GM21381 (cell line): Measurements from ENCODE around the gene XPNPEP2.
"Not testable (repeated sequence)": the region's sequence is repeated elsewhere in the genome, so short reads cannot be mapped to it uniquely, and the experiment has no call there.

Experiments used
- ATAC-seq: cut with Tn5 transposase; IDR thresholded peaks from one replicate; pipeline ENCODE4 v1.9.1; 2021; ENCODE audit warnings: mild to moderate bottlenecking, moderate library complexity; ENCODE audit not compliant: unreplicated experiment

Gene XPNPEP2

DNA sequence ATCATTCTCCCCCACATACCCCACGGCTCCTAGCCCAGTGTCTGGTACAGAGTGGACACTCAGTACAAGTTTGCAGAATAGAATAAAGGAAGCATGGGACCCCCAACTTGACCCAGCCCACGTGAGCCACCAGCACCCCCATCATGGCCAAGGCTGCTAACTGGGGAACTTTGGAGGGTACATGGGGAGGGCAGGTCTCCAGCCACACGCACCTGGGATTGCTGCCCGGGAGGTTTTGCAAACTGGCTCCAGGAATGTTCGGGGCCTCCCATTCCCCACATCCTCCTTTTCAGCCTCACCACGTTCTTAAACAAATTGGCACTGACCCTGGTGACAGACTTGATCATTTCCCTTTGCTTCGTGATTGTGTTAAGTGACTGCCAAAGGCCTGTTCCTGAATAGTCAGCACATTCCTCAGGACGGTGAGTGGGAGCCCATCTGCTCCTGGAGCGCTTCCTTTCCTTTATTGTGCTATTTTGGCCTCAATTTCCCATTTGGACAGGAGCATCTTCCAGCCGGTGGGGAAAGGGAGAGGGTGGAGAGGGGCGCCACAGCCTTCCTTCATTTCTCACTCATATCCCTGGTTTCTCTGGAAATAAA, 18.7 kb upstream of the XPNPEP2 start:
- ATAC-seq = no peak

DNA sequence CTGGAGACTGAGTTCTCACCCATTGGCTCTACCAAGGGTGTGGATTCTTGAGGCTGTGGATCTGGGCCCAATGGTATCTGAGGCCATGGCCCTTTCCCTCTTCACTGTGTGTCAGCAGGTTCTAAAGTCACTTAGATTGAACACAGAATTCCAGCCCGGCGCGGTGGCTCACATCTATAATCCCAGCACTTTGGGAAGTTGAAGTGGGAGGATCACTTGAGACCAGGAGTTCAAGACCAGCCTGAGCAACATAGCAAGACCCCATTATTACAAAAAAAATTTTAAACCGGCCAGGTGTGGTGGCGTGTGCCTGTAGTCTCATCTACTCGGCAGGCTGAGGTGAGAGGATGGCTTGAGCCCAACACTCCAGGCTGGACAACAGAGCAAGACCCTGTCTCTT, 18.0 kb upstream of the XPNPEP2 start:
- no peak for ATAC-seq

DNA sequence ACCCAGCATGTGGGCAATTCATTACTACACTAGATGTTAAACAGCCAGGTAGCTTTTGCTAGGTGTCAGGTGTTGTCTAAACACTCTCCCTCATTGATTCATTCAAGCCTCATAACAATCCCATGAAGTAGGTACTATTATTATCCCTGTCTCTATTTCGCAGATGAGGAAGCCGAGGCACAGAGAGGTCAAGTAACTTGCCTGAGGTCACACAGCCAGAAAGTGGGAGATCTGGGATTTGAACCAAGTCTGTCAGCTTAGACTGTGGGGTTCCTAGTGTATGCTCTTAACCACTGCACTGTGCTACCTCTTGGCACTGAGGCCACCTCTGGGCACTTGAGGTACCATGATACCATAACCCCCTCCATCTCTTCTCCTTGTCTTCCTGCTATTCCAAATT, 17.4 kb upstream of the XPNPEP2 start:
- ATAC-seq = no peak

DNA sequence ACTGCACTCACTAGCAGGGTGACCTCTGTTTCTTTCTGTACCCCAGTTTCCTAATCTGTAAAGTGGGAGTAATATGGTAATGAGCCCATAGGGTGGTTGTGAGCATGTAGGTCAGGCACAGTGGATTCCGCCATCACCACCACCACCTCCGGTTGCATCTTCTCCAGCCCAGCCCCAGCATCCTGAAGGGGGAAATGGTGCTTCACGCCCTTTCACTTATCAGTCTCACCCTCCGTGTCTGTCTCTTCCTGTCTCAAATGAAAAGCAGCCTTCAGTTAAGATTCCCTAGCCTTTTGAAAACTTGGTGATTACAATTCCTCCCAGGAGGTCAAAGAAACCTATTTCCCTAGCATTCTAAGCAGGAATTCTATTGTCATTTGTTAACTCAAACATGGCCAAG, 16.9 kb upstream of the XPNPEP2 start:
- ATAC-seq = no peak

DNA sequence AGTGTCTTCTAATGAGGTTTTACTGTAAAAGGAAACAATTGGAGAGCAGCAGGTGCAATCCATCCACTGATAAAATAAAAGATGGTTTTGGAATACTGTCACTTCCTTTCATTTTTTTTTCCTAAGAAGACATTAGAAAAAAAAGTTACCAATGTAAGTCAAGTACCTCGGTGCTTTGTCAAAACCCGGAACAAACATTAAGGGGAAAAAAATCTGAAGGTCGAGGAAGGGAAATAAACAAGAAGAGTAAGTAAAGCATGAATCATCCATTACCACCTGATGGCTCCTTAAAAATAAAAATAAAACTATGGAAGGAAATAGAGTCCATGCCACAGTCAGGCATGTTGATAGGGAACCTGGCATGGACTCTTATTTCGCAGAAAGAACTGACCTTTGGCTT, 15.3 kb upstream of the XPNPEP2 start:
- no peak for ATAC-seq

DNA sequence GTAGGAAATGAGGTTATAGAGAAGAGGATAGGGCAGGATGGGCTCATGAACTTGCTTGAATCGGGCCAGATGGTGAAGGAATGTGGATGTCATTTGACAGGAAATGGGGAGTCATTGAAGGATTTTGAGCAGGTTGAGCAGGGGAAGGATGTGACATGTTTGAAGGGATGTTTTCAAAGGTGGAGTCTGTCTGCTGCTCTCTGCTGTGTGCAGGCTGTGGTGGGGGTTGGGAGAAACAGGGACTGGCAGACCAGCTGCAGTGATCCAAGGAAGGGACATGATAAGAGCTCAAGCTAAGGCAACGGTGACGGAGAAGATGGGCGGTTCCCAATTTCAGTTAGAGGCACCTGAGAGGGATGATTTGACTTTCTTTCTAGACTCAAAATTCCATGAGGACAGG, 14.0 kb upstream of the XPNPEP2 start:
- no peak for ATAC-seq

DNA sequence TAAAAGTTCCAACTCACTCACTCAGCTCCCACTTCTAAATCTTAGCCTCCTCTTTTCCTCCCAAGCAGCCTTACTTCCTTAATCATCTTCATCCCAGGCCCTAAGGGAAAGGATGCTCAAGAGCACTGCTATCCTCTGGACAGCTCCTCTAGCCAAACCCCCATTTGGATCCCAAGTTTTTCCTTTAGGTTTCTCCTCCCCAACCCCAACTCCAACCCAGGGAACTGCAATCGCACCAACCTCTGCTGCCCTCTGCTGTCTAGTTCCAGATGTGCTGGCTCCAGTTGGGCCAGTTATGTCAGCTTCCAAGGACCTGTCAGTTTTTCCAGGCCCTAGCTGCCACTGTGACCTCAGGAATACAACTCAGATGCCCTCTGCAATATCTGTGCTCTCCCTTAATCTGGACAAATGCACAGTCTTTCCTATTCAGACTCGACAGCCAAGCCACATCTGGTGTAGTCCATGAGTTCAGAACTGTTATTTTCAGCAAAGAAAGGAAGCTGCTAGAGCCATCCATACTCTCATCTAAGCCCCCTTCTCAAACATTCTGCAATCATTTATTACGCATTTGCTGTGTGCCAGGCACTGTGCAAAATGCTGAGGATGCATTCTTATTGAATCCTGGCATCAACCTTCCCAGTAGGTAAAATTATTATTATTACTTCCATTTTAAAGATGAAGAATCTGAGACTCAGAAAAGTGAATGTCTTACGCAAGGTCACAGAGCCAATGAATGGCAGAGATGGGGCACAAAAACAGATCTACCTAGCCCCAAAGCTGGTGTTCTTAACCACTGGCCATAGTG, 12.3 kb upstream of the XPNPEP2 start:
- ATAC-seq = no peak

DNA sequence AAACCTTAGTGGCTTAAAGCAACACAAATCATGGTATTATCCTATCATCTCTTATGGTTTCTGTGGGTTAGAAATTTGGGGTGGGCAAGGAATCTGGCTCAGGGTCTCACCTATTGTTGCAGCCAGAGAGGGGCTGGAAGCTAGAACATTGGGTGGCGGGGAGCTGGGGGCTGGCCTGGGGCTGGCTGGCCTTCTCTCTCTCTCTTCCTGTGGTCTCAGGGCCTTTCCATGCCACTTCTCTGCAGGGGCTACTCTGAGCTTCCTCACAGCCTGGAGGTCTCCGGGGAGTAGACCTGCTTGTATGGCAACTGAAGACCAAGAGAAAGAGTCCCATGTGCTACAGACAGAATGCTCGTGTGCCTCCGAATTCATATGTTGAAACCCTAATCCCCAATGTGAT, 10.7 kb upstream of the XPNPEP2 start:
- ATAC-seq = no peak

DNA sequence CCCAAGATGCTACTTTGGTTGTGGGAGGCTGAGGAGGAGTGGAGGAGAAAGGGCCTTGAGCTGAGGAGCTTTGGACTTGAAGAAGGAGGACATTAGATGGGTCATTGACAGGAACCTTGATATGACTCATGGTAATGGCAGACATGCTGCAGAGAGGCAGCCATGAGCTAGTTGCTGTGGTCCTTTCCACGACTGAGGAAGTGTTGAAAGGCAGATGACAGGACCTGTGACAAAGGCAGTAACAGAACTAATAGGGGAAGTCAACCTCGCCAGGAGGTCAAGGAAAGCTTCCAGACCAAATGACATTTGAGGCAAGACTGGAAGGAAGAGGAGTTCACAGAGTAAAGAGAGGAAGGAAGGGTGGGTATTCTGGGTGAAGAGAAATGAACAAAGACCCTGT, 7.6 kb upstream of the XPNPEP2 start:
- no peak for ATAC-seq

DNA sequence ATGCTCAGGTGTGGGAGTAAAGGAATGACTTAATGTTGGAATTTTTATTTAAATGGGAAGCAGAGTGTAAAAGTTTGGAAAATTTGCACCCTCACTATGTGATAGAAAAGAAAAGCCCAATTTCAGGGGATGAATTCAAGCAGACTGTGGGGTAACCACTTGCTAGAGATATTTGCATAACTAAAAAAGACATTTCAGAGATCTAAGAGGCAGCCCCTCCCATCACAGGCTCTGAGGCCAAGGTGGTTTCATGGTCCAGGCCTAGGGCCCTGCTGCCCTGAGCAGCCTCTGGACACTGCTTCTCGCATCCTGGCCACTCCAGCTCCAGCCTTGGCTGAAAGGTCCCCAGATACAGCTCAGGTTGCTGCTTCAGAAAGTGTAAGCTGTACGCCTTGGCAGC, 5.9 kb upstream of the XPNPEP2 start:
- no peak for ATAC-seq

DNA sequence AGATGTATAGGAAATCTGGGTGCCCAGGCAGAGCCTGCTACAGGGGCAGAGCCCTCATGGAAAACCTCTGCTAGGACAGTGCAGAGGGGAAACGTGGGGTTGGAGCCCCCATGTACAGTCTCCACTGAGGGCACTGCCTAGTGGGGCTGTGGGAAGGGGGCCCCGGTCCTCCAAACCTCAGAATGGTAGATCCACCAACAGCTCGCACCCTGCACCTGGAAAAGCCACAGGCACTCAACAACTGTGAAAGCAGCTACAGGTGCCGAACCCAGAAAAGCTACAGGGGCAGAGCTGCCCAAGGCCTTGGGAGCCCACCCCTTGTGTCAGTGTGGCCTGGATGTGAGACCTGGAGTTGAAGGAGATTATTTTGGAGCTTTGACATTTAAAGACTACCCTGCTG, 5.4 kb upstream of the XPNPEP2 start:
- no peak for ATAC-seq

DNA sequence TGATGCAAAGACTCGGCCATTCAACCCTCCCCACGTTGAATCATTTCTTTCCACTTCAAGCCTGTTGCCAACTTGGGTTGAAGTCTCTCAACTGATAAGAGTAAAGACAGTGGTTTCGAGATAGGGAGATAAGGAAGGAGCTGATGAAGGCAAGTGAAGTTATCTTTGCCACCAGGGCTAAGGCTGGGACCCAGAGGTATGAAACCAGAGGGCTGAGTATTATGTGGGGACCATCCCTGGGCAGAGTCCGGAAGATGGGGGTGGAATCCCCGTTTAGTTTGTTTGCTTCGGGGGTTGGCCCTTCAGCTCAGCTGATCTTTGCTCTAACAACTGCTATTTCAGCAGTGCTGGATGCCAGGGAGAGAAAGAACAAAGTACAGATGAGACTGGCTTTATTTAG, 2.3 kb upstream of the XPNPEP2 start:
- no peak for ATAC-seq

DNA sequence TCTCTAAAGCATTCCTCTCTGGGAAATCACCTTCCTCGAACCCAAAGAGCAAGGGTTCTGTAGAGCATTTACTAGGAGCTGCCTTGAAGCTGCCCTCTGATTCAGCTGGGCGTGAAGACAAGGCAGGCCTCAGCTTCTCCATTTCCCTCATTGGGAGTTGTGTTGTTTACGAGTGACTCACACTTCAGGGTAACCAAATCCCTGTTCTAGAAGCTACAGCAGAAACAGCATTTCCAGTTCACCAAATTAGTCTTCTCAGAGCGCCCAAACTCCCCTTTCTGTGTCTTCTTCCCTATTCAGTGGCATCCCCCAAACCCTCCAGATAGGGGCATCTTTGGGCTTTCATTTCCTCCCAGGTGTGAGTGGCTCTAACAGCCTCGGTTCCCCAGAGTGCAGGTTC, 863 bp upstream of the XPNPEP2 start:
- no peak for ATAC-seq

DNA sequence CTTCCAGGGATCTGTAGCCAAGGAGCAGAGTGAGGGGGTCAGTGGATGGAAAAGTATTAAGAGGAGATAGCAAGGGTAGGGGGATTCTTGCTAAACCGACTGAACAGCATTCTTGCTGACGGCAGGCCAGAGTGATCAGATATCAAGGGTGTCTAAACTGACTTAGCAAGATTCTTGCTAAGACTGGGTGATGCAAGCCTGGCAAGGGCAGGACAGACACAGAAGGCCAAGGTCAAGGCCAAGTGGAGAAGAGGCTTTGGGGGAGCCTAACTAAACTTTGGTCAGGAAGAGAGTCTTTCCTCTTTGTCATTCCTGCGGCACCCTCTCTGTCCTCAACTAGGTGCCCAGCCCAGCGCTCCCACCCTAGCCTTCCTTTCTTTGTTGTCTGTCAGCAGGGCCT, 799 bp downstream of the XPNPEP2 start:
- no peak for ATAC-seq

DNA sequence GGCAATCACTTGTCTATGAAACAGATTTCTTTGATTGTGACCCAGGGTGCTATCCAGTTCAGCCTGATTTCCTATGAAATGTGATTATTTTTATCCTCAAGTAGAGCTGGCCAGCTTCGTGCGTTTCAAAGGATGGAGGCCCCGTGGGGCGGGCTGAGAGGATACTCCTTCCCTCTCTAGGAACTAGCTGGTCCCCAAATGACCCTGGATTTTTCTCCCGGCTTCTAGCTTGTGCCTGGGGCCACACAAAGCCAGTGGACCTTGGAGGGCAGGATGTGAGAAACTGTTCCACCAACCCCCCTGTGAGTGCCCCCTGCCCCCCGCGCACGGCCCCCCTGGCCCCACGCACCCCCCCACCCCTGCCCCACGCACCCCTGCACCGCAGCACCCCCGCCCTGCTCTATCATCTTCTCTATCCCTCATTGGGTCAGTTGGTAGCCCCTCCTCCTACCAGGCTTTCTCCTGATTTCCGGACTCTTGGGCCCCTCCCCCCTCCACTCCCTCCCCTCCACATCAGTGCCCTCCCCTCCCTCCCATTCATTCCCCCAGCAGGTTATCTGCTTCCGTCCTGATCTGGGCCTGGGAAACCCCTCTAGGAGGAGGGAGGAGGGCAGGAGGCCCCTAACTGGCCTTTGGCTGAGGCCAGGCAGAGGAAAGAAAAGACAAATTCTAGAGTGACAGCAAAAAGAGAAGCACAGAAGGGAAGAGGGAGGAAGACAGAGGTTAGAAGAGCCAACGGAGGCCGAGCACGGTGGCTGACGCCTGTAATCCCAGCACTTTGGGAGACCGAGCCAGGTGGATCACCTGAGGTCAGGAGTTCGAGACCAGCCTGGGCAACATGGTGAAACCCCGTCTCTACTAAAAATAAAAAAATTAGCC, 3.3 kb downstream of the XPNPEP2 start:
- ATAC-seq = no peak

DNA sequence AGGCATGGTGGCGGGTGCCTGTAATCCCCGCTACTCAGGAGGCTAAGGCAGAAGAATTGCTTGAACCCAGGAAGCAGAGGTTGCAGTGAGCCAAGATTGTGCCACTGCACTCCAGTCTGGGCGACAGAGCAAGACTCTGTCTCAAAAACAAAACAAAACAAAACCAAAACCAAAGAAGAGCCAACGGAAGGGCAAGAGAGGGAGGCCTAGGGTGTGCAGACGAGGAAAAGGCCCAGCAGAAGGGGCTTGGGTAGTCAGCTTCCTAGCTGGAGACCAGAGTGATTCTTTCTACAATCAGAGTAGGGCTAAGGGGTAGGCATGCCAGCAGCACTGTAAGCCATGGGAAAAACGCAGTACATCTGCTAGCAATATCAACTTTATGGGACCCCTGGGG, 4.0 kb downstream of the XPNPEP2 start:
- not testable (repeated sequence) for ATAC-seq

DNA sequence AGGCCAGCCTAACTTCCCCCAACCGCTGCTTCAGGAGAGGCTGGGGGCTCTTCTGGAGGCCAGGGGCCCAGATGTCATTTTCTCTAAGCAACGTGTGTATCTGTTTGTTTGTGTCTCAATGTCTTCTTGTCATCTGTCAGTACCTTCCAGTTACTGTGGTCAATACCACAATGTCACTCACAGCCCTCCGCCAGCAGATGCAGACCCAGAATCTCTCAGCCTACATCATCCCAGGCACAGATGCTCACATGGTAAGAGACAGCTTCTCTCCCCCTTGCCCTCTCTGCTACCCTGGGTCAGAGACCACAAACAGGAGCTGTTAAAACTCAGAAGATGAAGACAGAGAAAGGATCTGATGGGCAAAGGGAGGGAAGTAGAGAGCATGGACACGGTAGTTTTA, 5.0 kb downstream of the XPNPEP2 start:
- no peak for ATAC-seq

DNA sequence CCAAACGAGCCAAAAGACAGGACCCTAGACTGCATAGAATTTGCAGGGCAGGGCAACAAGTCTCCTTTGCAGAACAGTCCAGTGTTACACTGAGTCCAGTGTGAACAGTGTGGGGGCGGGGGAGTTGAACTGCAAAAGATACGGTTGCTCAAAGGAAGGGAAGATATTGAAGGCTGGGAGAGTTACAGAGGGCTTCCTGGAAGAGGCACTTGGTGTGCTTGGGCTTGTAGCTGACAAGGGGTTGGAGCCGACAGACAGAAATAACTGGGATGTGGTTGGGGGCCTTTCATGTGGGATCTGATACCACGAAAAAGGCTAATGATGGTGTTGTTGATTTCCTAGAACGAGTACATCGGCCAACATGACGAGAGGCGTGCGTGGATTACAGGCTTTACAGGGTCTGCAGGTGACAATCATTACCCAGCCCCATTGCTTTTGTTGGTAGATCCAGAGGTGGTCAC, 6.1 kb downstream of the XPNPEP2 start:
- ATAC-seq = no peak

DNA sequence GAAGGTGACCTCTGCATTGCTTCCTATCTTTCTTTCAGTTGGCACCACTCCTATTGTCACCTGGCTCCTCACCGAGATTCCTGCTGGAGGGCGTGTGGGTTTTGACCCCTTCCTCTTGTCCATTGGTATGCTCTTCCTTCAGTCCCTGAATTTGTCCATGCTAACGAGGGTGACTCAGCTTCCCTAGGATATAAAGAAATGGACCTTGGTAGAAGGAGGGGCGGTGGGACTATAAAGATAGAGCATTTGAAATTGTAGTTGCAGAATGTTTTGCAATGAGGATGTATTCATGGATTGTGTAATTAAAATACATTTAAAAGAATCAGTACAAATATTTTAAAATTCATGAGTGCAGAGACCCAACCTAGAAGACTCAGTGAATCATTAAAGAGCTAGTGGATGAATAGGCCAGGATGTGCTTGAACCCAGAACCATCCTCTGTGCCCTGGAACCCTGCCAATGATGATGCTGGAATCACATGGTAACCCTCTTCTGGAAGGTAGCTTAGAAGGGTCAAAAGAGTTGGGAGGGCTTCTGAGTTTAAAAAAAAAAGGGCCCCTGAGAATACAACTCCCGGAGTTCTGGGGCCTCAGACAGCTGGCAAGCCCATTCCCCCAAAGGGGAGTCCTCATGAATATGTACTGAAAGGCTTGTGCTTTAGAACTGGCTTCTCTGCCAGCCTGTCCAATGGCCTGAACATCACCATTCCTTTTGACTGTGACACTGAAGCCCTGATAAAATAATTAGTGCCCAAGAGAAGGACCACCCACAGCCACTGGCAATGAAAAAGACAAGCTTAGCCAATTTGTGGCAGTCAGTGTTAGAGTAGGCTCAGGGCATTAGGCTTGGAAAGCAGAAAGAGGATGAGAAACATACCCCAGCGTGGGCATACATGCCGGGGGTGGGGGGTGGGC, 8.0 kb downstream of the XPNPEP2 start:
- no peak for ATAC-seq

DNA sequence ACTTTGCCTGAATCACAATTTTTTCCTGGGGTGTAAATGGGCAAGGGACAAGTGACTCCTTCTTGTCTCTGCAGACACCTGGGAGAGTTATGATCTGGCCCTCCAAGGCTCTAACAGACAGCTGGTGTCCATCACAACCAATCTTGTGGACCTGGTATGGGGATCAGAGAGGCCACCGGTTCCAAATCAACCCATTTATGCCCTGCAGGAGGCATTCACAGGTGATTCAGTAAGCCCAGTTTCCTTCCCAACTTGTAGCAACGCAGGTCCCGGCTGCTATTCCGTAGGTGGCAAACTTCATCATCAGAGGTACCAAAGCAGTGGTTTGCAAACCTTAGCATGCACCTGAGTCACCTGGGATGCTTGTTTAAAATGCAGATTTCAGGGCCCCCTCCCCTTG, 8.8 kb downstream of the XPNPEP2 start:
- no peak for ATAC-seq

DNA sequence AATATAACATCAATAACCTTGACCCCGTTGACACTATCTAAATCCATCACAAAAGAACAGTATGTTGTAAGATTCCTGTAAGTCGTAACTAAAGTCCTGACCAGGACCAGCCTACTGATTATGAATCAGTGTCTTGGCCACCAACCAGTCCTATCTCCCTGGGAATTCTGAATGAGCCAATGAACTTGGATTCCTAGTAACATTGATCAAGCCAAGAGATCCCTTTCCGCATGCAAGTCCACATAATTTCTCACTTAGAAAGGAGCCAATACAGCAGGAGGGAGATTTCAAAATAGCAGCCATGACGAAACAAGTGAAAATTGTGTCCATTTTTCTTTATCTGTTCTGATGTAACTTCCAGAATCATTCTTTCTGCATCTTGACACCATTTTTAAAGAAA, 9.5 kb downstream of the XPNPEP2 start:
- ATAC-seq = no peak
